Suppressor macrophage (primary cell): ENCODE measurements around the gene PPP1R14C.

Experiments used
- DNase-seq, 4 experiments: peaks; one replicate each; pipeline ENCODE4 v3.0.0-alpha.2; 2020 to 2022

The PPP1R14C gene

DNA sequence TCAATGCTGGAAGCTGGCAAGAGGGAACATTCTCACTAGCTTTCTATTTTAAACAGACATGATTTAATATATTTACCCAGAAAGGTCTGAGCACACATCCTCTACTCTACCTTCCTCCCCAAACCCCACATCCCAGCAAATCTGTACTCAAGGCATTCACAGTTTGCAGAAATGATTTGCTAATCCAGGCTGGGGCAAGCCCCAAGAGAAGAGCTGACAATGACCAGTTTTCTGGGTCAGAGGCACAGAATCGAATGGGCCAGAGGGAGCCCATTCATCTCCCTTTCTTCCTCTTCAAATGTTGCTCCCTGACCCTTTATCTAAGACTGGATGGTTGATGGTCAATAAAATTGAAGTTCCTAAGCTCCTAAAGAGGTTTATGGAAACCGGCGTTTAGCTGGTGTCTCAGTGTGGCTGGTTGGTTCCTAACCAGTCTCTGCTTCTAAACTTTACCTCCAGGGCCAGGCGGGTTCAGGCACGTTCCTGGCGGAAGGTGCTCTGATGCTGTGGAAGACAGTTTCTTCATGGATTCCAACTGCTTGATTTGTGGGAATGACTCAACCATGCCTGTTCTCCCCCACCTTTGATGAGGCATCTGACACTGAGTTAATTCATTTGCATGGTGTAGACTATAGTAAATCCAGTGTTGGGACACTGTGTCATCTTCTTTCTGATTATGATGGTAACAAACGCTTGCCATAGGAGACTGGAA lies 129.6 kb downstream of the PPP1R14C start:
- no peak for DNase-seq

DNA sequence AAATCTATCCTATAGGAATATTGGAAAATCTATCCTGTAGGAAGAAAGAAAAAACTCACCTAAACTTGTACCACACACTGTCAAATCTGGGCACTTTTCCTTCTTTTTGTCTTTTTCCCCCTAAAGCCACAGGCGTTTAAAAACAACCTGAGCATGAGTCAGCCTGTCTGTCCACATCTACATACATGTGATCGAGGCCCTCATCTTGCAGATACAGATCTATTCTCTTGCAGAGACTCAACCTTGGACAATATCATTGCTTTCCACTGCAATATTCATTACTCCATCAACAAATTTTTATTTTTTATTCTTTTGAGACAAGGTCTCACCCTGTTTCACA lies 130.1 kb downstream of the PPP1R14C start:
- DNase-seq: no peak

DNA sequence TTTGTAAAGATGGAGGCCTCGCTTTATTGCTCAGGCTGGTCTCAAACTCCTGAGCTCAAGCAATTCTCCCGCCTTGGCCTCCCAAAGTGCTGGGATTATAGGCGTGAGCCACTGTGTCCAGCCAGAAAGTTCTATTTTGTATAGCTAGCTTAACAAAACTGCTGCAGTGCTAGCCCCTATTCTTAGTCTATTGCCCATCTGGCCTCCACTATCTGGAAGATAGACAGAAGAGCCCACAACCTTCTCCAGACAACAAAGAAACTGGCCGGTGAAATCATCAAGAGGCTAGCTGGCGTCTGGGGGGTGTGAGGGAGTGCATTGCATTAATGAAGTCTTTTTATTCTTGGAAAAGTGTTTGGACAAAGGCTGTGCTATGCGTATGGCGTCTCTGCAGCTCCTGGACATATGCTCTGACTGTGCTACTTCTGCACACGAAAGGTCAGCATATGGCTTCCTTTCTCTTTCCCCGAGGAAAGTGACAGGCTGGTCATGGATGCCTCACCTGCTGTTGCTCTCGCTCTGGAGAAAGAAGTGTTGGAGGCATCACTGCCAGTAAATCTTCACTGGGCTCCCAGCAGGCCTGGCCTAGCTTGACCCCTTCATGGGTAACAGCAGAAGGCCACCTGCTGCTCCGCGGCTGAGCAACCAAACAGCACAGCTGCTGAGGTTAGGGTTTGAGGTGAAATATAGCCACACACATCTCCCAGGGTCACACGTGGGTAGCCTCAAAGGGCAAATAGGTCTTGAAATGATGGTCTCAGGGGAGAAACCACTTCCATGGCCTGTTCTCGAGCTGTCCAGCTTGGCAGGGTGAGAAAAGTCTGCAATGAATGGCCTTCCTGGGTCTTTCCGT lies 130.8 kb downstream of the PPP1R14C start:
- DNase-seq: no peak

DNA sequence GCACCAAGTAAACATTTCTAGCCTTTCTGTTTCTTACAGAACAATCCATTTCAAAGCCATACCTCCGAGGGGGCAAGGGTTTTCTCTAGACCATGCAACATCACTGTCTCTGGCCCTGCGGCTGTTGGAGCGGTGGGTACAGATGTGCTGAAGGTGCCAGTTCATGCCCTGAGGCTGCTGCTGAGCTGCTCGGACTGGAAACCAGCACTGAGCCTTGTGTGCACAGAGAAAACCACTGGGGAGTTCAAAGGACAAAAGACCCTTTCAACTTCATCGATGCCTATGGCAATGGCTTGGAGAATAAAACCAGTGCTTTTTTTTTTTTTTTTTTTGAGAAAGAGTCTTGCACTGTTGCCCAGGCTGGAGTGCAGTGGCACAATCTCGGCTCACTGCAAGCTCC lies 132.6 kb downstream of the PPP1R14C start:
- no peak for DNase-seq

DNA sequence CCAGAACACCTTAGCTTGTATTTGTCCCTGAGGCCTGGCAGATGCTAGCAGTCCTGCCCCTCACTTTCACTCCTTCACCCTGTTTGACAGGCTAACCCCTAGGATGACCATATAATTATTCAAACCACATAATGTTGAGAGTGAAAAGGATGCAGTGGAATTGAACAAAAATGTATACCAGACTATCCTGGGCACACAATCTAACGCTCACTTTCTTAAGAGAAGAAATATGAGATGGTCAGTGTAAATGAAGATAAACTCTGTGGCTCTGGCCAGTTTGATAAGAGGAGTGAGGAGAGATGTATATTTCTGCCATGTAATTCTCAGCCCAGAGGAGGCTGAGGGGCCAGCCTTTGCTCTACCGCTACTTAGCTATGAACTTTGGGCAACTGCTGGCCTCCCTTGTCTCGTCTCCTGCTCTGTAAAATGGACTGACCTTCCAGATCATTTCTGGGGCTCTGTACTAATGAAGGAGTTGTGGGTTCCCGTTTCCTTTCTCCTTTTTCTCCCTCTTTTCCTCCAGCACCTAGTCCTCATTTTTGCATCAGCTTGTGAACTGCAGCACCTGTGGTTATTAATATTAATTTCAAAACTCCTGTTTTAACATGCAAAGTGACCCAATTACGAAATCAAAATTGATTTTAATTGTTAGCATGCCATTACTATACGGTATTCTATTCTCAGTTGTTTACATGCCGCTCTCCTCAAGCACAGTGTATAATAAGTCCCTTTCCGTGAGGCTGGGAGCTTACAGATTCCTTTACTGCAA lies 133.5 kb downstream of the PPP1R14C start:
- no peak for DNase-seq

DNA sequence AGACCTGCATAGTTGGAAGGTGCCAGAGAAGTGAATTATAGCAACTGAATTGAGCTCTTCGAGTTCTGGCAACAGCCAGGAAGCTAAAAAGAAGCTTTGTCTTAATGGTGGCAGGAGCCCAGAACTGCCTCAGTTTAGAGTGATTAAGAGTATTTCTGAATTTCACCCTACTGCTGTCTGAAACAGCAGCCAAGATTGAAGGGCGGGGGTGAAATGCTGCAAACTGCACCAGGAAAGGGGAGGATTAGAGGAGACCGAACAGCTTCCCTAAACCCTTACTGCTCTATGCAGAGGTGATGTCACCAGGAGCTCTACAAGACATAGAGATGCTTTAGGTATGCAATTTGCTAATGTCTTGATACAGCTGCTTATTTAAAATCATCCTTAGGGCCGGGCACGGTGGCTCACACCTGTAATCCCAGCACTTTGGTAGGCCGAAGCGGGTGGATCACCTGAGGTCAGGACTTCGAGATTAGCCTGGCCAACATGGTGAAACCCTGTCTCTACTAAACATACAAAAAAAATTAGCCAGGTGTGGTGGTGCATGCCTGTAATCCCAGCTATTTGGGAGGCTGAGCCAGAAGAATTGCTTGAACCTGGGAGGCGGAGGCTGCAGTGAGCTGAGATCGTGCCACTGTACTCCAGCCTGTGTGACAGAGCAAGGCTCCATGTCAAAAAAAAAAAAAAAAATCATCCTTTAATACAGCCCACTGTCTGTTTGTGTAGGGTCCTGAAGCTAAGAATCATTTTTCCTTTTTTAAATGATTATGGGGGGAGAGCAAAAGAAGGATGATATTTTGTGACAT lies 134.3 kb downstream of the PPP1R14C start:
- DNase-seq: no peak

DNA sequence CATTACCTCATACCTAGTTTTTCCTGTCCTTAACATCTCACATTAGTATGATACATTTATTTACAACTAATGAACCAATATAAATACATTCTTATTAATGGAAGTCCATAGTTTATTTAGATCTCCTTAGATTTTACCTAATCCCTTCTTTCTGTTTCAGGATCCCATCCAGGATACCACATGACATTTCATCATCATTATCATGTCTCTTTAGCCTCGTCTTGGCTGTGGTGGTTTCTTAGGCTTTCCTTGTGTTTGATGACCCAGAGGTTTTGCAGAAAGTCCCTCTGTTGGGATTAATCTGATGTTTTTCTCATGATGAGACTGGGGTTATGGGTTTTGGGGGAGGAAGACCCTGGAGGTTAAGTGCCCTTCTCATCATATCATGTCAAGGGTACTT lies 136.7 kb downstream of the PPP1R14C start:
- DNase-seq: no peak

DNA sequence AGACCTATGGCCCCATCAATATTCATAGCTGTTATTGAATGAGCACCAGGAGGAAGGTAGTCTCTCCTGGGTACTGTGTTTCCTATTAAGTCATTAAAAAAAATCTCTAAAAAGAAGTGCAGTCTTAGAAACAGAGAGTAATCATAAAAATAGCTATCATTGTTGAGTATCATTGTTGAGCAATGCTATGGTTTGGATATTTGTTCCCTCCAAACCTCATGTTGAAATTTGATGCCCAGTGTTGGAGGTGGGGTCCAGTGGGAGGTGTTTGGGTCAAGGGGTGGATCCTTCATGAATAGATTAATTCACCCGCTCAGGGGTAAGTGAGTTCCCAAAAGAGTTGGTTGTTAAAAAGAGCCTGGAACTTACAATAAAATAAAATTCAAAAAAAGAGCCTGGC lies 137.9 kb downstream of the PPP1R14C start:
- no peak for DNase-seq

DNA sequence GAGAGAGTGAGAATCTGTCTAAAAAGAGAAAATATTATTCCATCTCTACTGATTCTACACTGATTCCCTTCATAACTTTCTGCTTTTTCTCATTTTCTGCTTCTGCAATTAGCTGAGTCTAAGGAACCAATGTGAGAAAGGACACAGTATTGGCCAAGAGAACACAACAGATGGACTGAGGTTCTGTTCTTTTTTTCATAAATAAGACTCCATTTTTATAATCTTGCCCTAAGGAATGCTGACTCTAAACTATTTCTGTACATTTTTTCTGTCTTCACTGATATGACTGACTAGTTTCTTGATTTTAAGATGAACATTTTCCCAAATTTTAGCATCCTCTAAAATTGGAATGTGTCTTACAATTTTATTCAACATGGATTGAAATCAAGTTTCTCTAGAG lies 138.9 kb downstream of the PPP1R14C start:
- DNase-seq: no peak

DNA sequence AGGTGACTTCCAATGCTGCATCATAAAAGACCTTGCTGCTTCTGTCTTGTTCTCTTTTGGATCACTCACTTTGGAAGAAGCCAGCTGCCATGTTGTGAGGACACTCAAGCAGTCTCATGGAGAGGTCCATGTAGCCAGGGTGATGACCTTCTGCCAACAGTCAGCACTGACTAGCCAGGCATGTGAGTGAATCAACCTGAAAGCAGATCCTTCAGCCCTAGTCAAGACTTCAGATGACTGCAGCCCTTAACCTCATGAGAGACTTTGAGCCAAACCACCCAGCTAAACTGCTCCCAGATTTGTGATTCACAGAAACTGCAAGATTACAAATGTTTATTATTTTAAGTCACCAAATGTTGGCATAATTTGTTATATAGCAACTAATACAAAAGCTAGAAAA lies 140.0 kb downstream of the PPP1R14C start:
- no peak for DNase-seq

DNA sequence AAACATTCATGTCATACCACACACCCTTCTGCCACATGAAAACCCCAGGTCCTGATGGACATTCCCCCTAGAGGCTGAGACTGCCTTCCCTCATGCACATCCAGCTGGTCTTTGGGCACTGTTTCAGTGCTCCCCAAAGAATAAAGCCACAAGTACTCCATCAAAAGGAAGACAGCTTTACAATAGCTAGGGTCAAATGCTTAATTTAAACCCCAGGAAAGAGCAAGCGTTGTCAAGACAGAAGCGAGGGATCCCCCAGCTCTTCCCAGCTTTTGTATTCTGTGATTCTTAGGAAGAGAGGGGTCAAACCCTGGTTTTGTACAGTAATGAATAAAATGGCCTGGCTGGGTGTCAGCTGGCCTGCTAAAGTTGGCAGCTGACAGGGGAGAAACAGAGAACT lies 143.6 kb downstream of the PPP1R14C start:
- no peak for DNase-seq

DNA sequence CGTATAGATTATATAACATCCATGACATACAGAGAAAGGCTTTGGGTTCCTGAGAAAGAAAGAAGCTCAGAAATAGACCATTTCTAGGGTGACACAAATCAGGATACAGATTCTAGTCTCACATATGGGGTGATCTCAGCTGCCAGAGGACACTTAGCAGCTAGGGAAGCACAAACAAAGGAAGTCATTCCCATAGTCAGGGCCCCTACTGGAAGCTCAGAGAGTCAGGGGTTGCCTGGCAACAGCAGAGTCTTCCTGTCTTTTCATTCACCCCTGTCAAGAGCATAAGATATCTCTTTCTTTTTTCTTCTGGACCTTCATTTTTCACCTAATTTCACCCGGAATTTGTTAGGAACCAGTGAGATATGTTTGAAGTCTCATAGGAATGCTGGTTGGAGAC lies 144.1 kb downstream of the PPP1R14C start:
- no peak for DNase-seq

DNA sequence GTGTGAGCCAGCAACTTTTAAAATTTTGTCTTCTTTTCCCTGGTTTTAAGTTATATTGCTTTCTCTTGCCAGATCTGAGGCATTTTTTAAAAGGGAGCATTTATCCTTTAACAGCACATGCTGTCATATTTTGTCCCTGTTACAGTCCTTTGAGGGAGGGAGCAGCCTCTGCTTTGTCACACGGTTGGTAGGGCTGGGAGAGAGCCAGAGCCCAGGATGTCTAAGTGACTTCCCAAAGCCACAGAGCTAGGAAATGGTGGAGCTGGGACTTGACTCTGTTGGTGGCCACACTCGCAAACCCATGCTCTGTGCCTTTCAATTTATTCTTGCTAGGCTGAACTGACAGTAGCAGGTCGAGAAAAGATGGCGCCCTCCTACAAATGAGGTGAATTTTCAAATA lies 145.6 kb downstream of the PPP1R14C start:
- DNase-seq: no peak

DNA sequence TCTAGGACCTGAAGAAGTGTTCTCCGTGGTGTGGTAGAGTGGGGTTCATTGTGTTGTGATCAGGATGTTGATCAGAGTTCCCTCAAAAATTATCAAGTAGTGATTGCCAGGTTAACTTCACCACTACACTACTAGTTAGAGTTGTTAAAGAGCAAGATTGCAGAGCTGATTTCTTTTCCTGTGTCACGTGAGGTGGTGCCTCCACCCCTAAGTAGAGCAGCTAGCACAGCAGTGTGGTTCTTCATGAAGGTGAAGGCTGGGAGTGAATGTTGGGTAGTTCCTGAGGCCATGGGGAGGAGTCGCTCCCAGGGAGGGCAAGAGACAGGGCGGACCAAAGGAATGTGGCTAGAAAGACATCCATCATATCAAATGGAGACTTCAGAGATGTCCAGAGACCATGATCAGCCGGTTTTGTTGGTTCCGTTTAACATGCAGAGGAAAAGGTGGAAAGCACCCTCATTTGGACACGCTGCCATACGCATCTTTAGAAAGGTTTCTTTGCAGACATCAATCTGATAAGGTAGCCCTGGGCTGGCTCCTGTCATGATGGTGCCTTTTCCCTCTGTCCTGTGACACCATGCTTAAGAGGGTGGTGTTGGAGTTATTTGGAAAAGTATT lies 146.7 kb downstream of the PPP1R14C start:
- no peak for DNase-seq

DNA sequence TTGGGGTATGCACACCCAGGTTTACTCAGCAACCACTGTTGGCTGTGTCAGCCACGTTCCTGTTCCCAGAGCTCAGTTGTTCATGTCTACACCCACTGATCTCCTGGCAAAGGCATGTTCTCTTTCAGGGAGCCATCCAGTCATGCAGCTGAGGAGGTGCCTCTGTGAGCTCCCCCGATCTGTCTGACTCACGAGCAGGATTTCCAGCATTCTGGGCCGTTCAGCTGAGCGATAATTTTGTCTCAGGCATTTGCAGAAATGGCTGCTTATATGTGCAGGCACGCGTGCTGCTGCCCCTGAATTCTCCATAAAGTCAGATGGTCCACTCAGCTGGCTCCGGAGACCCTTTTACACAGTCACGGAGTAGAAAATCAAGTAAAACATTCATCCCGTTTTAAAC lies 147.6 kb downstream of the PPP1R14C start:
- peak in 3 of 4 experiments; percentile 37 to 60 (median 46) for DNase-seq

DNA sequence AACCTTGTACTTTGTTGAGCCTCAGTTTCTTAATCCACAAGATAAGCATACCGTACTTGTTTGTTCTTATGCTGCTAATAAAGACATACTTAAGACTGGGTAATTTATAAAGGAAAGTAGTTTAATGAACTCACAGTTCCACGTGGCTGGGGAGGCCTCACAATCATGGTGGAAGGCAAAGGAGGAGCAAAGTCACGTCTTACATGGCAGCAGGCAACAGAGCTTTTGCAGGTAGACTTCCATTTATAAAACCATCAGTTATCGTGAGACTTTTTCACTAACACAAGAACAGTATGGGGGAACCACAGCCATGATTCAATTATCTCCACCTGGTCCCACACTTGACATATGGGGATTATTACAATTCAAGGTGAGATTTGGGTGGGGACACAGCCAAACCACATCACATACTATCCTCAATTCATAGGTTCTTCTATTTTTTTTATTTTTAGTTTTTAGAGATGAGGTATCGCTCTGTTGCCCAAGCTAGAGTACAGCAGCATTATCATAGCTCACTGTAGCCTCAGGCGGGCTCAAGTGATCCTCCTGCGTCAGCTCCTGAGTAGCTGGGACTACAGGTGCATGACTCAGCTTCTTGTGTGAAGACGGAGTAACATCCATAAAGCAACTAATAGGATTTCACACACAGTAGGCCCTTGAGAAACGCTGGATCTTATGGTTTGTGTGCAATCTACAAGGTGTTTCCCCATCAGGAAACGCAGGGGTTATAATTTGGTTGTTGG lies 149.3 kb downstream of the PPP1R14C start:
- DNase-seq: no peak

DNA sequence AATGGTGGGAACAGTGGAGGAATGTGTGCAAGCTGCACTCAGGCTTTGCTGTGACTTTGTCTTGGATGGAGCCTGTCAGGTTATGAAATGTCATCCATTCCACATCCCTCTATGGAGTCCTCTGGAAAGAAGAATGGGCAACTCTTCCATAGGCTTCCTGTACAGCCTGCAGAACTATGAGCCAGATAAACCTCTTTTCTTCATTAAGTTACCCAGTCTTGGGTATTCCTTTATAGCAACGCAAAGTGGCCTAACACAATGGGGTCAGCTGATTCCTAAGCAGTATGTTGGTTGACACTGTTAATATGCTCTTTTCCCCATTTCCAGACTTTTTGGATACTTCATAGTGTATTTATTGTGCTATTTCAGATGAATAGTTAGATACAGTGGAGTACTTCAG lies 150.2 kb downstream of the PPP1R14C start:
- no peak for DNase-seq

DNA sequence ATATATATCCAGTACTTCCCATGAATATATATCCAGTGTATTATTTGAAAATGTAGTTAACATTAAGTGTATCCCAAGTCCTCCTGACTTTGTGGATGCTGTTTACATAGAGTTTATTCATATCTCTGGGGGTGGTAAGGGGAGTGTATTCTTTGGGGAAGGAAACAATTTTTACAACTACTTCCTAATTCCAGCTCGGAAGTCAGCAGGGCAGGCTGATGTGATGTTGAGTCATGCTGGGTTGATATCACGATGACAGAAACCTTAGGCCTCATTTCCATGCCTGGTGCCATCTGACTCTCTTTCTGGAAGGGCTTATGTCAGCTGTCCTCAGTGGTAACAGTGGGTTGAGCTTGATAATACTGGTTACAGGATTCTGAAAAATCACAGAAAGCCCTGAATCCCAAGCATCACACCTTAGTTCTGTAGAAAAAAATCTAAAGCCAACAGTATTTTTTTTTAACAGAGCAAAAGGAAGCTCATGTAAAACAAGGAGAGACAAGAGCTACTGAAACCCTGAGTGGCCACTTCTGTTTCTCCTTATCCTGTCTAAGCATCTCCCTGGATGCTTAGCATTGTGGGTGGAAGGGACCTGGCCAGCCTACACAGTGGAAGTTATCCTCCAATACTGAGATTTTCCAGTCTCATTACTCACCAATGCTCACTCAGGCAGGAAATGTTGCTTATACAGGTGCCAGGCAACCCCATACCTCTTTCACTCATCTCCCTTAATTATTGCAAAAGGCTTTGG lies 150.8 kb downstream of the PPP1R14C start:
- peak; percentile 83 to 93 (median 88) for DNase-seq

DNA sequence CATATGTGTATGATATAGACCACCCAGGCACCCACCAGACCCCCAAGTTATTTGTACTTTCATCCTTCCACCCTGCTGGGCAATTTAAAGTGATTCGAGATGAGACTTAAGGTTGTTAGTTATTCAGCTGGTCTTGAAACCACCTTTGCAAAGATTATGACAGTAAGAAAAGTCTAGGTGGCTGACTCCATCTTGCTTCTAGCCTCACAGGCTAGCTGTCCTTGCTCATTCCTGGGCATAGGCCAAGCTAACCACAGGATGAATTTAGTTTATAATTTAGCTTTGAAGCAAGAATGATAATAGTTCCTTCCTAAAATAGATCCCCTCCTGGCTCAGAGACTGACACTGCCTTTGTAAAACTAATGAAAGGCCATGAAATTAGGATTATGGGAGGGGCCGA lies 154.0 kb downstream of the PPP1R14C start:
- no peak for DNase-seq

DNA sequence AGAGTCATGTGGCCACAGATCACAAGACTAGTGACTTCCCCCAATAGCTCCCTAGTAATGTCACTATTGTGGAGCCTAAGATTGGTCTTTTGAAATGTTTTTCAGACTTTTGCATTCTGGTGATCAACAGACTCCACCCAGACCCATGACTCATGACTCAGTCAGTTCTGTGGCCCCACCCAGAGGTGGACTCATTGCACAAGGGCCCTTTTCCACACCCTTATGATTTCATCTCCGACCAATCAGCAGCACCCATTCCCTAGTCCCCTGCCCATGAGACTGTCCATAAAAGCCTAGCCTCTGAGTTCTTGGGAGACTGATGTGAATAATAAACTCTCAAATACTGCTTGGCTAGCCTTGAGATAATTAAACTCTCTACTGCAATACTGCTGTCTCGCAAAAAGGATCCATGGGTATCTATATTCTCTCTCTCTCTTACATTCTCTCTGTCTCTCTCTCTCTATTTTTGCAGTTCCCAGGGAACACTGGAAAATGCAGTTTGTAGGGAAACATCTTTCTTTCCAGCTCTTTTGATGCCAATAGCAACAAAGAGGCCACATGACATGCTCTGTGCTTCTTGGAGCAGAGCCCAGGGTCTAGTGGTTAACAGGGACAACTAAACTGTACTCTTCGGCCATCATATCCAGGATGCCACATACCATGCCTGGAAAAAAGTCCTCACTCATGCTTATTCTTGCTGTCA lies 154.6 kb downstream of the PPP1R14C start:
- DNase-seq: peak; percentile 35 to 69 (median 66)
